HG03064 (cell line): Measurements from ENCODE around the gene ISG15.
A peak's percentile ranks its signal among the peaks of the same experiment; 100 is the strongest.
"Not testable (repeated sequence)": the region's sequence is repeated elsewhere in the genome, so short reads cannot be mapped to it uniquely, and the experiment has no call there.

Experiments
- ATAC-seq: cut with Tn5 transposase; IDR thresholded peaks from one replicate; pipeline ENCODE4 v1.9.1; 2021; ENCODE audit warnings: low read depth; ENCODE audit not compliant: unreplicated experiment

ISG15 gene

DNA sequence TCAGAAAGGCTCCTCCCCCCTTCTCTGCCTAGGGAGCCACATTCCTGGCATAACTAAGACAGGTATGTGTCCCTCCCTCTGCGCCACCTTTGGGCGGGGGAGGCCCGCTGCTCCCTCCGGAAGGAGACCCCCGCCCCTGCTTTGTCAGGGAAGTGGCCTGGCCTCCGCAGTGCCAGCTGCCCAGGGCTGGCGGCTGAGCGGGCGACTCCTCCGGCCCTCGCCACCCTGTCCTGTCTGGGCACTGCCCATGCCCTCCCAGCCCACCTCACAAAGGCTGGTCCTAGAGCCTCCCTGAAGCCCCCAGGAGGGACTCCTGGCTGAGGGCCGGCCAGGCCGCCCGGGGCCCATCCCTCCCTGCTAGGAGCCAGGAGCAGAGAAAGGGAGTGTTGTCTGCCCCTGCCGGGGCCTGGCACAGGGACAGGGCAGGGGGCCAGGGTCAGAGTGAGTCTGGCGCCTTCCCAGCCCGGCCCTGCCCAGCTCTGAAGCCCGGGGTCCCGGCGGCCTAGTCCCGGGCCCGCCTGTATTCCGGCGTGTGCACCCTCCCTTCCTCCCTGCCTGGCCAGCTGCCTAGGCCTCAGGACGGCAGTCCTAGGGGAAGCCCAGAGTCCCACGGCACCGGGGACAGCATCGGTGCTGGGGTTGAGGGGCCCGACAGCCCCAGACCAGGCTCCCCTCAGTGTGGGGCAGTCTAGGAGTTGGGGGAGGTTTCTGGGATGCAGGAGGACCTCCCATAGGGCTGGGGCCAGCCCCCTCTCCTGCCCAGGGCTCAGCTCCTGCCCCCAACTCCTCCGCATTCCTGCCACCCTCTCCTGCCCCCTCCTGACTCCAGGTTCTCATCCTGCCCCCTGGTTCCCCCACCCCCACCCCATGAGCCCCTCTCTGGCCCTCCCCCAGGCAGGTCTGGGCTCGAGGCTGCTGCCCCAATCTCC is 11.7 kb downstream of the ISG15 start:
- no peak for ATAC-seq

GRCh38 chr1:1025730-1026129 is 12.4 kb downstream of the ISG15 start:
- ATAC-seq: no peak

DNA sequence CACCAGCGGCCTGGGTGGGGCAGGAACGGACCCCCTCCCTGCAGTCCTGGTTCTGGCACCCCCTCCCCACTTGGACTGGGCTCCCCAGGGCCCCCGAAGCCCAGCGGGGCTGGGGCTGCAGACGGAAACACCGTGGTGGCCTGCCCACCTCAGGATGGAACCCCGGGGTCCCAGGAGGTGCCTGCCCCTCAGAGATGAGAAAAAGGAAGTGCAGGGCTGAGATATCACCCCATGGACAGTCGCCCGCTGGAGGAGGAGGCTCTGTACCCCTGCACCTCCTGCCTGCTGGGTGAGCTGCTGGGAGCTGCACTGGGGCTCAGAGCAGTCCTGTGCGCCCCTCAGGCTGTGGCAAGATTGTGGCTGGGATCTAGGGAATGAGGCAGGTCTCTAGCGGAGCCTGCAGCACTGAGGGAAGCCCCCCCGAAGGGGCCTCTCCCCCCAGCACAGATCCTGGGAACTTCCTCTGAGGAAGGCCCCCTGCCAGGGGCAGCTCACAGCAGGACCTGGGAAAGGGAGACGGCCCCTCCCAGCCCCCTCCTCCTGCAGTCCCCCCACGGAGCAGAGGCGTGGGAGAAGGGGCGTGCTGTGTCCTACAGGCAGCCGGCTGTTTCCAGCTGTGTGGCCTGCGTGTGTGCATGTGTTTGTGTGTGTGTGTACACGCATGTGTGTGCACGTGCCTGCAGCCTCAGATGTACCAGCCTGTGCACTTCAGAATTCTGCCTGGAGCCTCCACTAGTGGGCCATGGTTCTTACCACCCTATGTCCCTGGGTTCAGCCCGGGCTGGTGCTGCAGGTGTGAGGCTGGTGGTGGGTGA is 13.5 kb downstream of the ISG15 start:
- no peak for ATAC-seq

DNA sequence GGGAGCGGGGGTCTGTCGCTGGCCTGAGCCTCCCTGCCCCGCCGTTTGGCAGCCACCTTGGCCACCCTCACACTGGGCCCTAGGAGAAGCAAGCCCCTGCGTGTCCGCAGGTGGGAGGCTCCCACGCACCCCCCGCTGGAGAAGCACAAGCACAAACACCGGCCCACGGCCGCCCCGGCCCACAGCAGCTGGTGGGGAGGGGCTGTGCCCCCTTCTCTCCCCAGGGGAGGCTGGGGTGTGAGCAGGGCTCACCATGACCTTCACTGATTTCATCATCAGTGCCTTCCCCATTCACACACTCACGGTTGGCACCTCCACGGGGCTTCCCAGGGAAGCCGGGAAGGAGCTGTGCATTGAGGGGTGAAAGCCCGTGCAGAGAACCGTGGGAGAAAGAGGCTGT is 14.5 kb downstream of the ISG15 start:
- ATAC-seq: no peak

GRCh38 chr1:1030867-1031658 is 17.8 kb downstream of the ISG15 start:
- ATAC-seq: not testable (repeated sequence)

GRCh38 chr1:1031659-1032235 is 18.4 kb downstream of the ISG15 start:
- ATAC-seq: no peak

DNA sequence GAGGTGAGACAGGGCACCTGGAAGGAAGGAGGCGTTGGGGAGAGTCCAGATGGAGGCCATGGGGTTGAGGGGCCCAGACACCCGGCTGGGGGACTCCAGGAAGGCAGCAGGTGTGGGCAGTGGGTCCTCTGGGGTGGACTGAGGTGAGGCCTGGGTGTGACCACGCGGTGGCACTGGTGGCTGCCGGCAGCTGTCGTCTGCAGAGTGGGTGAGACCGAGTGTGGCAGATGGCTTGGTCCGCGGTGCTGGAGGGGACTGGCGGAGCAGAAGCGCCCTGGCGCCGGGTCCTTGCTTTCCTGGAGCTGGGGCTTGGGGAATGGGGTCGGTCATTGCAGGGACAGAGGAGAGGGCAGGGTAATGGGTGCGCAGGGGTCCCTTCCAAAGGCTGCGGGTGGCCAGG is 19.1 kb downstream of the ISG15 start:
- no peak for ATAC-seq

DNA sequence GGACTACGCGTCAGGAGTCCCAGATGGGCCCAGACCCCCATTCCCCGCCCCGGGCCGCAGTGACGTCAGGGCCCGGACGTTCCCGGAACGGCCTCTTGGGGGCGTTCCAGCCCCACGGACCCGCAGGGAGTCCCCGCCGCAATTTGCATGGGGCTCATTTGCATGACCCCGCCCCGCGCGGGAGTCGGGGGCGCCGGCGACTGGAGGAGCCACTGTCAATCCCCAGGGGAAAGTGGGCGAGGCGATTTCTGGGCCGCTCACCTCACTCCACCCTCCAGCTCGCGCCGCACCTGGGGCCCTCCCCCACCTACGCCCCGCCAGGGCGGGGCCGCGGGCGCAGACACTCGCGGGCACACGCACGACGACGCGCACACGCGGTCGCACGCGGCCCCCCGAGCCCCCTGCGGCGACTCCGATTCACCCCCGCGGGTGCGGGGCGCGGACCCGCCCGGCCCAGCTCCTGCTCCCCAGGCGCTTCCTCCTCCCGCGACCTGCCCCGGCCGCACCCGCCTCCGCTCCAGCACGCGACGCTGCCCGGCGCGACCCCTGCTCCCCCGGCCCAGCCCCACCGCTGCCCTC is 19.8 kb downstream of the ISG15 start:
- ATAC-seq: peak; percentile 57

DNA sequence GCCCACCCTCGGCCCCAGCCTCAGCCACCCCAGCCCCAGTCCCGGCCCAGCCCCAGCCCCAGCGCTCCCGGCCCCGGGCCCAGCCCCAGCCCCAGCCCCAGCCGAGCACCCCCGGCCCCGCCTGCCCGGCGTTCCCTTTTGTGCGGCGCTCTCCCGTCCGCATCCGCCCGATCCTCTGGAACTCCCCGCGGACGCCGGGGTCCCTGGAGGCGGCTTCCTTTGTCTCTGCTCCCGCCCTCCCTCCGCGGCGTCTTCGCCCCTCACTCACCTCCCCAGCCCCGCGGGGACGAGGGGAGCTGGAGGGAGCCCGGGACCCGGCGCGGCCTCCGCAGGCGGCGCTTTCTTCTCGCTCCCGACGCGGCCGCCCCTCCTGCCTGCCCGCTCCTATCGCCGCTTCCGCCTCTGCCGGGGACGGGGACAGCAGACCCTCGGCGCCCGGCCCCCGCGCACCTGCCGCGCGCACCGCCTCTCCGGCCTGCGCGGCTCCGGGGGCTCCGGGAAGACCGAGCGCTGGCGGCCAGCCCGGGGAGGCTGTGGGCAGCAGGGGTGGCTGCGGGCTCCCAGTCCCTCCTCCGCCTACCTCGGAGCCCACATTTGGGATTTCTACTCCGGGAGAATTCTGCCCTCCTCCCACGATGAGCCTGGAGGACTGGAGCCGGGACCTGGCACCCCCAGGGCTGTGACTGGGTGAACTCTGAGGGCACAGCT is 20.6 kb downstream of the ISG15 start:
- ATAC-seq: no peak

GRCh38 chr1:1034439-1034781 is 21.1 kb downstream of the ISG15 start:
- no peak for ATAC-seq

GRCh38 chr1:1035291-1035943 is 22.1 kb downstream of the ISG15 start:
- no peak for ATAC-seq

DNA sequence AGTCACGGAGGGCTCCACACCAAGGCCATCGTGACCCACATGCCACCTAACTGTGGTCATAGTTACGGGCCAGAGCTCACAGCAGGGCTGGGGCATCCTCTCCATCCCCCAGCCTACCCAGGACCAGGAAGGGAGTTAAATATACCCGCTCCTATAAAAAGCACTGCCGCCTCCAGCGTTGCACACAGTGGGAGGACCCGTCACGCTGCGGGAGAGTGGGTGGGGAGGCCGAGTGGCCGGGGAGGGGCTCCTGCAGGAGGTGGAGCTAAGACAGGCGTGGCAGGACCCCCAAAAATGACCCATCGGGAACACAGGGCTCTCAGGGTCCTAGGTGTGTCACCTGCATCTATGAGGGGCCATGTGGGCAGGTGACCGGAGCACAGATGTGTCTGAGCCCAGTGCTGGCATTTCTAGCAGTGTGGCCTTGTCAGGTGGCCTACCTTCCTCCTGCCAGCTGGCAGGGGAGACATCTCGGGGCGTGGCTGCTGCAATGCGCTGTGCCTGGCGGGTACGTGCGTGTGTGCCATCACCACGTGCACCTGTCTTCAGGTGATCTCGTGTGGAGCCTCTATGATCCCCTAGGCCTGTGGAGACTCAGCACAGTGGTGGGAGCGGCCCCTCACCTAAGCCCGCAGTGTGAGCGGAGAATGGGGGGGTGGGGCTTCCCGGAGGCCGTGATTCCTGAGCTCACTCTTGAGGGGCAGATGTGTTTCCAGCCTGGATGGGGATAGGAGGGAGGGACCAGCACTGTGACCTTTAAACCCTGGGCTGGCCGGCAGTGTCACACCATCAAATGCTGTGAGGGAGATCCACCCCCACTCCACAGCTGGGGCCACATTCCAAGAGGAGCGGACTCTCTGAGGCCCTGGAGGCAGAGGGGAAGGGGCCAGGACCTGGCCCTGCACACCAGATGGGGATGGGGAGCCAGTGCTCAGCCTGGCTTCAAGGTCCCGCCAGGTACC is 24.4 kb downstream of the ISG15 start:
- ATAC-seq: no peak

- ATAC-seq: no peak
These were observed 25.4 kb downstream of the ISG15 start for GRCh38 chr1:1038694-1039093.

GRCh38 chr1:1039145-1039910 is 26.0 kb downstream of the ISG15 start:
- no peak for ATAC-seq

GRCh38 chr1:1040004-1040991 is 27.0 kb downstream of the ISG15 start:
- ATAC-seq: no peak

DNA sequence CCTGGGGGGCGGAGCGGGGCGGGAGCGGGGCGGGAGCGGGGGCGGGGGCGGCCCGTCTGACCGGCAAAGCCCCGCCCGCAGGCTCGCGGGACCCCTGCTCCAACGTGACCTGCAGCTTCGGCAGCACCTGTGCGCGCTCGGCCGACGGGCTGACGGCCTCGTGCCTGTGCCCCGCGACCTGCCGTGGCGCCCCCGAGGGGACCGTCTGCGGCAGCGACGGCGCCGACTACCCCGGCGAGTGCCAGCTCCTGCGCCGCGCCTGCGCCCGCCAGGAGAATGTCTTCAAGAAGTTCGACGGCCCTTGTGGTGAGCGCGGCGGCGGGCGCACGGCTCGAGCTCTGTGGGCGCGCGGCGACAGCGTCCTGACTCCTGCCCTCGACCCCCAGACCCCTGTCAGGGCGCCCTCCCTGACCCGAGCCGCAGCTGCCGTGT is 27.8 kb downstream of the ISG15 start:
- ATAC-seq: no peak
